Activated CD4-positive, CD25-positive, alpha-beta regulatory T cell treated with anti-CD3 and anti-CD28 coated beads, Interleukin-2, amount 50 U/mL, for 24 hours (primary cell): Measurements from ENCODE around the gene CEACAM16.
A peak's percentile ranks its signal among the peaks of the same experiment; 100 is the strongest.
"Not testable (repeated sequence)": the region's sequence is repeated elsewhere in the genome, so short reads cannot be mapped to it uniquely, and the experiment has no call there.

Source experiments
- ATAC-seq, 2 donors: fragments of 150-1000 bp; cut with Tn5 transposase; one replicate each; pipeline ENCODE4 v1.10.0; 2021; ENCODE audit warnings: mild to moderate bottlenecking in 1 of 2, moderate library complexity in 1 of 2

CEACAM16 gene

GRCh38 chr19:44677019-44677811 is 21.7 kb upstream of the CEACAM16 start:
- no peak for ATAC-seq

- ATAC-seq = no peak
Measured at GRCh38 chr19:44680536-44680935, 18.4 kb upstream of the CEACAM16 start.

- ATAC-seq = no peak
Measured at GRCh38 chr19:44681992-44682790, 16.8 kb upstream of the CEACAM16 start.

- no peak for ATAC-seq
Measured at GRCh38 chr19:44682807-44683206, 16.1 kb upstream of the CEACAM16 start.

GRCh38 chr19:44683434-44684210 is 15.3 kb upstream of the CEACAM16 start:
- ATAC-seq = no peak

- not testable (repeated sequence) for ATAC-seq
Measured at GRCh38 chr19:44684396-44684795, 14.6 kb upstream of the CEACAM16 start.

GRCh38 chr19:44684892-44685863 is 13.8 kb upstream of the CEACAM16 start:
- ATAC-seq = no peak

- no peak for ATAC-seq
Measured at GRCh38 chr19:44685877-44686276, 13.1 kb upstream of the CEACAM16 start.

- no peak for ATAC-seq
Measured at GRCh38 chr19:44686896-44687295, 12.1 kb upstream of the CEACAM16 start.

GRCh38 chr19:44687888-44688287 is 11.1 kb upstream of the CEACAM16 start:
- no peak for ATAC-seq

GRCh38 chr19:44689290-44690130 is 9.4 kb upstream of the CEACAM16 start:
- ATAC-seq = peak; percentile 25 to 36

- no peak for ATAC-seq
Measured at GRCh38 chr19:44690131-44690440, 8.9 kb upstream of the CEACAM16 start.

- ATAC-seq = peak; percentile 42 to 44
Measured at GRCh38 chr19:44692379-44692721, 6.6 kb upstream of the CEACAM16 start.

- no peak for ATAC-seq
Measured at GRCh38 chr19:44694184-44694579, 4.8 kb upstream of the CEACAM16 start.

- no peak for ATAC-seq
Measured at GRCh38 chr19:44696939-44697669, 1.8 kb upstream of the CEACAM16 start.

GRCh38 chr19:44697670-44698034 is 1.3 kb upstream of the CEACAM16 start:
- ATAC-seq = no peak

GRCh38 chr19:44700547-44700946 is 1.6 kb downstream of the CEACAM16 start:
- ATAC-seq = no peak

- ATAC-seq = no peak
Measured at GRCh38 chr19:44701228-44701627, 2.3 kb downstream of the CEACAM16 start.

- ATAC-seq = no peak
Measured at GRCh38 chr19:44702551-44703176, 3.7 kb downstream of the CEACAM16 start.
